CD14-positive monocyte (primary cell): Measurements from ENCODE around the gene RWDD1. TPM values are rescaled to one million over a fixed set of nuclear protein-coding genes. Genes with fewer than 3 reads are reported as not detected.
"Not testable (repeated sequence)": the region's sequence is repeated elsewhere in the genome, so short reads cannot be mapped to it uniquely, and the experiment has no call there.

Experiments used
- DNase-seq, 3 donors: peaks; one replicate each; pipeline ENCODE4 v3.0.0-alpha.2; 2011 to 2022
- H2AFZ ChIP-seq: 2 replicates; pipeline ENCODE4 v1.6.0; 2012; ENCODE audit warnings: mild to moderate bottlenecking, low read depth, low read length, inconsistent platforms; ENCODE audit not compliant: insufficient read depth, poor library complexity, severe bottlenecking
- H3K27ac ChIP-seq, 2 donors: 1 replicate in 1 of 2; 2 replicates in 1 of 2; pipeline ENCODE4 v1.5.1; 2012 to 2013; ENCODE audit warnings: low read length in 2 of 2, control low read depth in 1 of 2, inconsistent platforms in 1 of 2, low read depth in 1 of 2, mild to moderate bottlenecking in 1 of 2
- H3K27me3 ChIP-seq, 2 donors: one replicate each; pipeline versions ENCODE4 v1.6.0 to v1.6.1; 2011 to 2013; ENCODE audit warnings: low read length in 2 of 2; ENCODE audit not compliant: control insufficient read depth in 2 of 2, insufficient read depth in 2 of 2
- H3K36me3 ChIP-seq, 2 donors: replicated peaks in 1 of 2; 1 replicate in 1 of 2; 2 replicates in 1 of 2; pipeline versions ENCODE4 v1.5.1 to v1.6.1; 2012 to 2013; ENCODE audit warnings: low read length in 2 of 2, control low read depth in 1 of 2, inconsistent platforms in 1 of 2, mild to moderate bottlenecking in 1 of 2; ENCODE audit not compliant: insufficient read depth in 2 of 2, control insufficient read depth in 1 of 2
- H3K4me1 ChIP-seq, 2 donors: 1 replicate in 1 of 2; 2 replicates in 1 of 2; pipeline versions ENCODE4 v1.5.1 to v1.6.1; 2012 to 2013; ENCODE audit warnings: low read length in 2 of 2, control low read depth in 1 of 2, inconsistent platforms in 1 of 2, mild to moderate bottlenecking in 1 of 2, moderate library complexity in 1 of 2; ENCODE audit not compliant: insufficient read depth in 2 of 2, control insufficient read depth in 1 of 2
- H3K4me2 ChIP-seq: replicated peaks from 2 replicates; pipeline ENCODE3; 2012; ENCODE audit warnings: low read length, moderate library complexity, mild to moderate bottlenecking; ENCODE audit not compliant: poor library complexity, severe bottlenecking; ENCODE audit errors: extremely low read depth
- H3K4me3 ChIP-seq, 3 experiments: fragments of 200-600 bp in 1 of 3; sonication (generic) in 1 of 3; replicated peaks in 1 of 3; 1 replicate in 2 of 3; 2 replicates in 1 of 3; pipeline ENCODE4 v1.5.1; 2011 to 2013; ENCODE audit warnings: low read length in 3 of 3, mild to moderate bottlenecking in 3 of 3, control low read depth in 2 of 3, low read depth in 2 of 3, inconsistent platforms in 1 of 3, moderate library complexity in 1 of 3
- H3K79me2 ChIP-seq: 2 replicates; pipeline ENCODE4 v1.6.0; 2012; ENCODE audit warnings: mild to moderate bottlenecking, control low read depth, inconsistent platforms, low read length, moderate library complexity; ENCODE audit not compliant: insufficient read depth
- H3K9ac ChIP-seq: 2 replicates; pipeline ENCODE4 v1.6.0; 2017; ENCODE audit warnings: low read length, mild to moderate bottlenecking; ENCODE audit not compliant: insufficient read depth, poor library complexity, severe bottlenecking
- H3K9me3 ChIP-seq, 2 donors: replicated peaks in 1 of 2; 1 replicate in 1 of 2; 2 replicates in 1 of 2; pipeline versions ENCODE4 v1.5.1 to v1.6.1; 2012 to 2013; ENCODE audit warnings: low read length in 2 of 2, control low read depth in 1 of 2; ENCODE audit not compliant: control insufficient read depth in 1 of 2, insufficient read depth in 1 of 2
- H4K20me1 ChIP-seq: 2 replicates; pipeline ENCODE4 v1.6.0; 2012; ENCODE audit warnings: mild to moderate bottlenecking, low read length, control low read depth, moderate library complexity; ENCODE audit not compliant: insufficient read depth
- H3K27ac Mint-ChIP-seq, 7 donors: one replicate each; pipeline ENCODE4 v1.8.0; 2020; ENCODE audit warnings: mild to moderate bottlenecking in 7 of 7, mixed read lengths in 7 of 7, moderate library complexity in 6 of 7, inconsistent platforms in 2 of 7
- H3K27me3 Mint-ChIP-seq, 3 donors: one replicate each; pipeline ENCODE4 v1.8.0; 2021 to 2022; ENCODE audit warnings: low read depth in 3 of 3, mild to moderate bottlenecking in 3 of 3, mixed read lengths in 3 of 3, moderate library complexity in 3 of 3, inconsistent platforms in 1 of 3
- H3K36me3 Mint-ChIP-seq, 2 donors: one replicate each; pipeline ENCODE4 v1.8.0; 2020; ENCODE audit warnings: mixed read lengths in 2 of 2, inconsistent platforms in 1 of 2, mild to moderate bottlenecking in 1 of 2
- H3K4me1 Mint-ChIP-seq: one replicate; pipeline ENCODE4 v1.8.0; 2020; ENCODE audit warnings: mild to moderate bottlenecking, mixed read lengths
- H3K4me3 Mint-ChIP-seq, 2 donors: one replicate each; pipeline ENCODE4 v1.8.0; 2020; ENCODE audit warnings: mild to moderate bottlenecking in 2 of 2, mixed read lengths in 2 of 2, moderate library complexity in 1 of 2
- H3K9me3 Mint-ChIP-seq, 7 donors: one replicate each; pipeline ENCODE4 v1.8.0; 2020 to 2022; ENCODE audit warnings: mixed read lengths in 7 of 7, mild to moderate bottlenecking in 6 of 7, moderate library complexity in 6 of 7, inconsistent platforms in 2 of 7
- WGBS: methylation state at CpG from one replicate; pipeline ENCODE4 v1.1.5; 2013; ENCODE audit warnings: missing lambda C conversion rate; ENCODE audit not compliant: insufficient coverage; 5-methylcytosine and 5-hydroxymethylcytosine counted together
- intact Hi-C, 2 donors: fragments of 100-400 bp; cut with micrococcal nuclease; formaldehyde crosslinking; loops; one replicate each; pipeline versions ENCODE4 v1.15.0 to v1.15.1; 2023
- polyA plus RNA-seq, 3 donors: library from polyadenylated mRNA; depleted of rRNA in 1 of 3; unstranded in 2 of 3; stranded (reverse) in 1 of 3; fragments of 300-500 nt in 2 of 3; fragments of >200 nt in 1 of 3; fragmentation: Illumina TruSeq in 2 of 3; gene quantifications; 1 replicate in 2 of 3; 2 replicates in 1 of 3; pipeline ENCODE4 v1.2.3, GENCODE V29; 2012 to 2021
- TF ChIP-seq, protein P1 (sequence below): fragments of 200-600 bp; IDR thresholded peaks from one replicate; pipeline ENCODE4 v1.8.0; 2022; ENCODE audit warnings: antibody characterized with exemption, mild to moderate bottlenecking

Gene RWDD1
- polyA plus RNA-seq, 3 donors: 11.8 to 45.5 (median 34.7) TPM

DNA sequence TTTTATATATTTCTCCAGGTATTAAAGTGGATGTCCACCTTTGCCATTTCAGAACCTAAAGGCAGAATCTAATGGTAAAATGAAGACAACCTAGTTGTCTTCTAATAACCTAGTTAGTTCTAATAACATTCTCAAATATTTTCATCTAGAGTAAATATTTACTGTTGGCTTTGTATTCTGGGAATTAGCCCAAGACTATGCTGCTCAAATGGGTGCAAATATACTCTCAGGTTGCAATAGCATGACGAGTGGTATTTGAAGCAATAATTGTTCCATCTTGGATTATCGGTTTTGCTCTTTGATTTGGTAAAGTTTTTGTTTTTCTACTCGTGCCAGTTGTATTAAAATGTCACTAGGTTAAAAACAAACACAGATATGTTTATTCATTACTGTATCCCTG is 23.9 kb downstream of the RWDD1 start:
- TF ChIP-seq, protein P1, sequence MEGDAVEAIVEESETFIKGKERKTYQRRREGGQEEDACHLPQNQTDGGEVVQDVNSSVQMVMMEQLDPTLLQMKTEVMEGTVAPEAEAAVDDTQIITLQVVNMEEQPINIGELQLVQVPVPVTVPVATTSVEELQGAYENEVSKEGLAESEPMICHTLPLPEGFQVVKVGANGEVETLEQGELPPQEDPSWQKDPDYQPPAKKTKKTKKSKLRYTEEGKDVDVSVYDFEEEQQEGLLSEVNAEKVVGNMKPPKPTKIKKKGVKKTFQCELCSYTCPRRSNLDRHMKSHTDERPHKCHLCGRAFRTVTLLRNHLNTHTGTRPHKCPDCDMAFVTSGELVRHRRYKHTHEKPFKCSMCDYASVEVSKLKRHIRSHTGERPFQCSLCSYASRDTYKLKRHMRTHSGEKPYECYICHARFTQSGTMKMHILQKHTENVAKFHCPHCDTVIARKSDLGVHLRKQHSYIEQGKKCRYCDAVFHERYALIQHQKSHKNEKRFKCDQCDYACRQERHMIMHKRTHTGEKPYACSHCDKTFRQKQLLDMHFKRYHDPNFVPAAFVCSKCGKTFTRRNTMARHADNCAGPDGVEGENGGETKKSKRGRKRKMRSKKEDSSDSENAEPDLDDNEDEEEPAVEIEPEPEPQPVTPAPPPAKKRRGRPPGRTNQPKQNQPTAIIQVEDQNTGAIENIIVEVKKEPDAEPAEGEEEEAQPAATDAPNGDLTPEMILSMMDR: no peak
- no CpG with 5 or more reads among the region's 3 CpGs for WGBS
- H3K27me3 ChIP-seq: no peaks in the 10 kb centered on the region
- no peaks in the 10 kb centered on the region for H3K9me3 ChIP-seq
- H3K4me1 ChIP-seq: no peaks in the 10 kb centered on the region
- Mint-ChIP-seq H3K27ac (no peak overlapping the region), H3K4me3 (no peak overlapping the region), H3K4me1 (no peaks in the 10 kb centered on the region), H3K9me3 (peaks cover 0 to 2% (median 0%) of the 10 kb centered on the region in 7 donors), H3K27me3 (peaks cover 0 to 2% (median 0%) of the 10 kb centered on the region in 3 donors), H3K36me3 (peaks cover 47 to 56% of the 10 kb centered on the region in 2 donors)
- H3K9ac ChIP-seq: no peak overlapping the region
- no peaks in the 10 kb centered on the region for H3K79me2 ChIP-seq
- H2AFZ ChIP-seq: no peak overlapping the region
- H3K4me3 ChIP-seq: no peak overlapping the region
- H3K4me2 ChIP-seq: no peak overlapping the region
- intact Hi-C loops: no loop called here
- DNase-seq: no peak
- no peak overlapping the region for H3K27ac ChIP-seq
- peaks cover 42 to 67% of the 10 kb centered on the region in 2 donors for H3K36me3 ChIP-seq
- no peaks in the 10 kb centered on the region for H4K20me1 ChIP-seq

DNA sequence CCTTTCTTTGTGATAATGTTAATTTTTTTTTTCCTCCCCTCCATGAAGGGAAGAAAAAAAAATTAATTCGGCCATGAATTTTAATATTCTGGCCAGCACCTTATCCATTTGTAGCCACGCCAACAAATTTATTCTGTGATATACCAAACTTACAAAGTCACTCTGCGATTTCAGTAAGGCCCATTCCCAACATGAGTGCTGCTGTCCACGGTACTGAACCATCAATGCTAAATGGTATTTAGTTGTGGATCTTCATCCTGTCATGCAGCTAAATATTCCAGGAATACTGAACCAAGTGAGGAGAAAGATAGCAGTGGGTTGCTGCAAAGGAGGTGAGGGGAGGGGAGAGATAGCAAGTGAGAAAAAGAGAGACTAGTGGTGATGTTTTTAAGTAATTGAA is 25.5 kb downstream of the RWDD1 start:
- H3K36me3 Mint-ChIP-seq: peaks cover 46 to 52% of the 10 kb centered on the region in 2 donors
- WGBS: 67% methylated on average over 1 of the region's 4 CpGs

DNA sequence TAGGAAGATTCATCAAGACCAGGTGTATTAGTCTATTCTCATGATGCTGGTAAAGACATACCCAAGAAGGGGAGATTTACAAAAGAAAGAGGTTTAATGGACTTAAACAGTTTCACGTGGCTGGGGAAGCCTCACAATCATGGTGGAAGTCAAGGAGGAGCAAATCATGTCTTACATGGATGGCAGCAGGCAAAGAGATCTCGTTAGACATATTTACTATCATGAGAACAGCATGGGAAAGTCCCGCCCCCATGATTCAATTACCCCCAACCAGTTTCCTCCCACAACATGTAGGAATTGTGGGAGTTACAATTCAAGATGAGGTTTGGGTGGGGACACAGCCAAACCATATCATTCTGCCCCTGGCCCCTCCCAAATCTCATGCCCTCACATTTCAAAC is 32.6 kb downstream of the RWDD1 start:
- H3K9ac ChIP-seq, H3K27ac ChIP-seq, H3K79me2 ChIP-seq, H4K20me1 ChIP-seq, intact Hi-C loops, H3K9me3 ChIP-seq, H3K9me3 Mint-ChIP-seq, H3K27me3 ChIP-seq, H3K4me2 ChIP-seq, H3K36me3 ChIP-seq, H3K4me3 ChIP-seq, H3K27ac Mint-ChIP-seq, H3K4me1 Mint-ChIP-seq, H3K27me3 Mint-ChIP-seq, H3K4me1 ChIP-seq, H3K4me3 Mint-ChIP-seq, H2AFZ ChIP-seq, DNase-seq: not testable (repeated sequence)
- peaks cover 11 to 18% of the 10 kb centered on the region in 2 donors for H3K36me3 Mint-ChIP-seq
- WGBS: 83% methylated on average over 1 of the region's 3 CpGs

More for the DNA sequence above, 25.5 kb downstream of the RWDD1 start:
- Histone ChIP-seq H3K4me2 (no peak overlapping the region), H3K36me3 (peaks cover 28 to 51% of the 10 kb centered on the region in 2 donors), H3K79me2 (no peaks in the 10 kb centered on the region), H3K4me1 (no peaks in the 10 kb centered on the region), H3K27ac (no peak overlapping the region), H2AFZ (no peak overlapping the region), H4K20me1 (no peaks in the 10 kb centered on the region), H3K4me3 (no peak overlapping the region), H3K9me3 (no peaks in the 10 kb centered on the region), H3K9ac (no peak overlapping the region), H3K27me3 (no peaks in the 10 kb centered on the region)
- H3K4me1 Mint-ChIP-seq: no peaks in the 10 kb centered on the region
- peaks cover 0 to 2% (median 0%) of the 10 kb centered on the region in 7 donors for H3K9me3 Mint-ChIP-seq
- intact Hi-C loops: no loop called here
- H3K27ac Mint-ChIP-seq: no peak overlapping the region
- no peak for DNase-seq
- TF ChIP-seq, protein P1: no peak
- H3K4me3 Mint-ChIP-seq: no peak overlapping the region
- peaks cover 0 to 2% (median 0%) of the 10 kb centered on the region in 3 donors for H3K27me3 Mint-ChIP-seq
